Measurements from ENCODE around the gene PROX1.

The PROX1 gene, protein sequence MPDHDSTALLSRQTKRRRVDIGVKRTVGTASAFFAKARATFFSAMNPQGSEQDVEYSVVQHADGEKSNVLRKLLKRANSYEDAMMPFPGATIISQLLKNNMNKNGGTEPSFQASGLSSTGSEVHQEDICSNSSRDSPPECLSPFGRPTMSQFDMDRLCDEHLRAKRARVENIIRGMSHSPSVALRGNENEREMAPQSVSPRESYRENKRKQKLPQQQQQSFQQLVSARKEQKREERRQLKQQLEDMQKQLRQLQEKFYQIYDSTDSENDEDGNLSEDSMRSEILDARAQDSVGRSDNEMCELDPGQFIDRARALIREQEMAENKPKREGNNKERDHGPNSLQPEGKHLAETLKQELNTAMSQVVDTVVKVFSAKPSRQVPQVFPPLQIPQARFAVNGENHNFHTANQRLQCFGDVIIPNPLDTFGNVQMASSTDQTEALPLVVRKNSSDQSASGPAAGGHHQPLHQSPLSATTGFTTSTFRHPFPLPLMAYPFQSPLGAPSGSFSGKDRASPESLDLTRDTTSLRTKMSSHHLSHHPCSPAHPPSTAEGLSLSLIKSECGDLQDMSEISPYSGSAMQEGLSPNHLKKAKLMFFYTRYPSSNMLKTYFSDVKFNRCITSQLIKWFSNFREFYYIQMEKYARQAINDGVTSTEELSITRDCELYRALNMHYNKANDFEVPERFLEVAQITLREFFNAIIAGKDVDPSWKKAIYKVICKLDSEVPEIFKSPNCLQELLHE

DNA sequence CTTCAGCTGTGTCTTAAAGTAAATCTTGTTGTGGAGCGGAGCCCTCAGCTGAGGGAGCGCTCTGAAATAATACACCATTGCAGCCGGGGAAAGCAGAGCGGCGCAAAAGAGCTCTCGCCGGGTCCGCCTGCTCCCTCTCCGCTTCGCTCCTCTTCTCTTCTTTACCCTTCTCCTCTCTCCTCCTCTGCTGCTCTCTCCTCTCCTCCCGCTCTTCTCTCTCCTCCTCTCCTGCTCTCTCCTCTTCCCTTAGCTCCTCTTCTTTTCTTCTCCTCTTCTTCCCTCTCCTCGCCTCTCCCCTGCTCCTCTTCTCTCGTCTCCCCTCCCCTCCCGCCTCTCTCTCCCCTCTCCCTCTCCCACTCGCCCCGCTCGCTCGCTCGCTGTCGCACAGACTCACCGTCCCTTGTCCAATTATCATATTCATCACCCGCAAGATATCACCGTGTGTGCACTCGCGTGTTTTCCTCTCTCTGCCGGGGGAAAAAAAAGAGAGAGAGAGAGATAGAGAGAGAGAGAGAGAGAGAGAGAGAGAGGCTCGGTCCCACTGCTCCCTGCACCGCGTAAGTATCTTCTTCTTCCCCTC, at the start of gene PROX1:
PROX1 (plus strand) TSS at position 47 of the 580 bp plus-strand sequence. CDS start 8,563 bp downstream, outside the sequence.
- POLR2A ChIA-PET: interaction anchor here (0.6 to 1.3 kb wide), 8 partner anchors 9 to 138 kb away, joined by 3 to 4 read pairs (median 3); no protein-coding TSS in a partner anchor
- TF ChIP-seq BHLHE40 (IDR thresholded peaks at IDR 0.05; ENCODE audit: borderline replicate concordance) (no peak), L3MBTL2 (conservative IDR thresholded peaks at IDR 0.05) (peak; percentile 65), SUZ12 (IDR thresholded peaks at IDR 0.05) (no peak), FOXK2 (IDR thresholded peaks at IDR 0.05) (no peak)
- peak; percentile 82 for DNase-seq (ENCODE audit: extremely low spot score)
- CTCF ChIA-PET: interaction anchor here (0.6 kb wide), 1 partner anchor 386 kb away, joined by 3 read pairs; no protein-coding TSS in a partner anchor

DNA sequence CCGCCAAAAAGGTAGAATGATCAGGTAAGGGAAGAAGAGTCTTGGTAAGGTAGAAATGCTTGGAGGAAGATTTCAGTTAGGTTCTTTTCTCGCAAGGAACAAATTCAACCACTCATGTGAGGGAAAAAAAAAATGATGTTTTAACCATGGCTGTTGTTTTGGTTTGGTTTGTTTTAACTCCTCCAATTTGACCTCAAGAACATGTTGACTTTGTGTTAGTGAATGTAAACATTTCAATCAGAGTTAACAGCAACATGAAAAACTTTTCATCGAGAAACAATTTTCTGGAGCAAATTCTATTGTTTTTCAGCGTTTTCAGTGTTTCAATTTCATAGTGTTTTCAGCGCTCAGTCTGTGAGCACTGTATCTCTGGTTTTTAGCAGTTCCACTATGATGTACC, 49.0 kb upstream of the PROX1 start:
- CTCF ChIA-PET: no interaction called here
- TF ChIP-seq, protein P1, sequence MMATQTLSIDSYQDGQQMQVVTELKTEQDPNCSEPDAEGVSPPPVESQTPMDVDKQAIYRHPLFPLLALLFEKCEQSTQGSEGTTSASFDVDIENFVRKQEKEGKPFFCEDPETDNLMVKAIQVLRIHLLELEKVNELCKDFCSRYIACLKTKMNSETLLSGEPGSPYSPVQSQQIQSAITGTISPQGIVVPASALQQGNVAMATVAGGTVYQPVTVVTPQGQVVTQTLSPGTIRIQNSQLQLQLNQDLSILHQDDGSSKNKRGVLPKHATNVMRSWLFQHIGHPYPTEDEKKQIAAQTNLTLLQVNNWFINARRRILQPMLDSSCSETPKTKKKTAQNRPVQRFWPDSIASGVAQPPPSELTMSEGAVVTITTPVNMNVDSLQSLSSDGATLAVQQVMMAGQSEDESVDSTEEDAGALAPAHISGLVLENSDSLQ (IDR thresholded peaks at IDR 0.05): no peak
- TF ChIP-seq FOXA1 (IDR thresholded peaks at IDR 0.05) (no peak), L3MBTL2 (conservative IDR thresholded peaks at IDR 0.05) (no peak), BHLHE40 (IDR thresholded peaks at IDR 0.05; ENCODE audit: borderline replicate concordance) (no peak), FOXM1 (IDR thresholded peaks at IDR 0.05; ENCODE audit: borderline replicate concordance) (no peak), FOXK2 (IDR thresholded peaks at IDR 0.05) (no peak), SUZ12 (IDR thresholded peaks at IDR 0.05) (no peak), NFRKB (IDR thresholded peaks at IDR 0.05) (no peak), CTBP1 (IDR thresholded peaks at IDR 0.05; ENCODE audit: borderline replicate concordance) (no peak), LEF1 (IDR thresholded peaks at IDR 0.05; ENCODE audit: borderline replicate concordance) (no peak), ELF4 (IDR thresholded peaks at IDR 0.05) (no peak), HDGF (IDR thresholded peaks at IDR 0.05; ENCODE audit: borderline replicate concordance) (no peak), SP1 (IDR thresholded peaks at IDR 0.05) (no peak), ARNT (IDR thresholded peaks at IDR 0.05) (no peak), ZNF384 (IDR thresholded peaks at IDR 0.05) (no peak), TARDBP (IDR thresholded peaks at IDR 0.05) (no peak)
- POLR2A ChIA-PET: no interaction called here
- no peak for DNase-seq (ENCODE audit: extremely low spot score)

DNA sequence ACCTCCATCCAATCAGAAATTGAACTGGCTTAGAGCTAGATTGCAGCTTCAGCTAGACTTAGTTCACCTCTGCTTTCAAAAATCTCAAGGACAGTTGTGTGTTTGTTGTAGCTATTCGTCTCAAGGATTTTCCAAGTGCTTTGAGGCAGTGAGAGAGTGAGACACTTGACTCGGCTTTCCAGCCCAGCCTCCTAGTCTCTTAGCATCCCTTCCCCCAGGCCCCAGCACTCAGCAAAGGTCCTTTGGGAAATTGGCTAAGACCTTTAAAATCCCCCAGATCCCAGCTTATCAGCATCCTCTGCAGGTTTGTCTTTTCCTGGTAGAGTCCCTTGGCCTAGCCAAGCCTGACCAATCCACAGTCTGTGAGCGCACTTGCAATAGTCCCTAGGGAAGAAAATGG, 47.9 kb upstream of the PROX1 start:
- DNase-seq (ENCODE audit: extremely low spot score): no peak
- ChIA-PET POLR2A (no interaction called here), CTCF (interaction anchor here (0.6 kb wide), 1 partner anchor 206 kb away, joined by 3 read pairs; no protein-coding TSS in a partner anchor)
- no peak for TF ChIP-seq ELF4 (IDR thresholded peaks at IDR 0.05)
- TF ChIP-seq LEF1 (IDR thresholded peaks at IDR 0.05; ENCODE audit: borderline replicate concordance): no peak
- TF ChIP-seq SP1 (IDR thresholded peaks at IDR 0.05): no peak
- TF ChIP-seq NFRKB (IDR thresholded peaks at IDR 0.05): no peak
- no peak for TF ChIP-seq BHLHE40 (IDR thresholded peaks at IDR 0.05; ENCODE audit: borderline replicate concordance)
- TF ChIP-seq FOXM1 (IDR thresholded peaks at IDR 0.05; ENCODE audit: borderline replicate concordance): no peak

DNA sequence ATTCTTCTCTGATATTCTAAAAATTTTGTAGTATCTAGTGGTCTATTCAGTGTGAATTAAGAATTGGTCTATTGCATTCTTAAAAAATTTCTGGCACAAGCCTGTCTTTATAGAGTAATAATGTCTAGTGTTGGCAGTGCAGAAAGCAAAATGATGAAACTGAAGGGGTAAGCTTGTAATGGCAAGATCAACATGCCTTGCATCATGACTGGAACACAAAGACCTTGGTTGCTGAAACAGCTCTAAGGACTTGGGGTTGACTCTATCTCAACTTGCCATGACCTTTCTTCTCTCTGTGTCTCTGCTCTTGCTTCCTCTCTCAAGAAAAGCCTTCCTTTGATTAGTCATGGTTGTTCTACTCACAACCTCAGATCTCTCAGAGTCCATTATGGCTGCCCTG, 46.8 kb upstream of the PROX1 start:
- no peak for DNase-seq (ENCODE audit: extremely low spot score)
- ChIA-PET POLR2A (no interaction called here), CTCF (no interaction called here)
- TF ChIP-seq FOXK2 (IDR thresholded peaks at IDR 0.05) (no peak), CTBP1 (IDR thresholded peaks at IDR 0.05; ENCODE audit: borderline replicate concordance) (no peak), HDGF (IDR thresholded peaks at IDR 0.05; ENCODE audit: borderline replicate concordance) (no peak)

DNA sequence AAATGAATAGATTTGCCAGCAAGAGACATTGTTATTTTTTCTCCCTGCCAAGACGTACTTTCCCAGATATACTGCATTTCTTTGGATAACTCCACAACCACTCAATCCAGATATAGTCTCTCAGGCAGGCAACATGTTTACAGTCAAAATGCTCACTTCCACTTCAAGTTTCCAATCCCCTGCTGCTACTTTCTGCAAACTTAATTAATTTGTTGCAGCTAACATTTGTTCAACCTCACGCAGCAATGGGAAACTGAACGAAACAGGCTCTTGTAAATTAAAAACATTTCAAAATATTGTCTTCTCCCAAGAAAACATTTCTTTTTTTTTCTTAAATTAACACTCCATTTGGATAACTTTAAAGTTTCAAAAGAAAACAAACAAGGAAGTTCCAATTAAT, 45.7 kb upstream of the PROX1 start:
- ChIA-PET POLR2A (no interaction called here), CTCF (no interaction called here)
- DNase-seq (ENCODE audit: extremely low spot score): no peak
- no peak for TF ChIP-seq TARDBP (IDR thresholded peaks at IDR 0.05)
- TF ChIP-seq, protein P1 (IDR thresholded peaks at IDR 0.05): no peak
- TF ChIP-seq NFRKB (IDR thresholded peaks at IDR 0.05): no peak
- TF ChIP-seq BHLHE40 (IDR thresholded peaks at IDR 0.05; ENCODE audit: borderline replicate concordance): no peak
- no peak for TF ChIP-seq ARNT (IDR thresholded peaks at IDR 0.05)
- no peak for TF ChIP-seq FOXK2 (IDR thresholded peaks at IDR 0.05)
- TF ChIP-seq CTBP1 (IDR thresholded peaks at IDR 0.05; ENCODE audit: borderline replicate concordance): no peak
- TF ChIP-seq HDGF (IDR thresholded peaks at IDR 0.05; ENCODE audit: borderline replicate concordance): no peak
- TF ChIP-seq L3MBTL2 (conservative IDR thresholded peaks at IDR 0.05): no peak
- TF ChIP-seq LEF1 (IDR thresholded peaks at IDR 0.05; ENCODE audit: borderline replicate concordance): no peak
- no peak for TF ChIP-seq SP1 (IDR thresholded peaks at IDR 0.05)

DNA sequence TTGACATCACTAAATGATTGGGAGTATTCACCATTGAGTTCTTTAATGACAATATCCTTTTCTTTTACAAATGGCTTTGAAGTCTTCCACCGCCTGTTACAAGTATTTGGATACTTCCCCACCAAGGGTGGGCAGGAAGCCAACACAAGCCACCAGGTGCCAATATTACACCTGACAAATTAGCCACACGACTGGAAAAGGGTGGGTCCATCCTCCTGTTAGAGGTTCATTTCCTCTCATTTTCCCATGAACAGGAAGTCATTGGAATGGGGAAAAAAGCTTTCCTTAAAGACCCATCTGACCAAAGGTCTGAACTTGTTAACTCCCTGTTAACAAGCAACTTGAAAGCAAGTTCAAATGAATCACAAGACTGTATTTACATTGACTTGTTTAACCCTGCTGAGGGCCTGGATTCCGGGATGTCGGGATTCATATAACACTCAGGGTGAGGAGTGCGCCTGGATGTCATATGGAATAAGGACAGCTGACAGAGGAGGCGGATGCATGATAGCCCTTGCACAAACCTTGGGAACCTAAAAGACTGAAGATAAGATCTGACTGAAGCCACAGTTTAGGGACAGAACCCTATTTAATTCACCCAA, 40.5 kb upstream of the PROX1 start:
- ChIA-PET CTCF (no interaction called here), POLR2A (no interaction called here)
- no peak for TF ChIP-seq SP1 (IDR thresholded peaks at IDR 0.05)
- TF ChIP-seq, protein P1 (IDR thresholded peaks at IDR 0.05): no peak
- TF ChIP-seq FOXK2 (IDR thresholded peaks at IDR 0.05): no peak
- no peak for TF ChIP-seq SUZ12 (IDR thresholded peaks at IDR 0.05)
- no peak for TF ChIP-seq CTBP1 (IDR thresholded peaks at IDR 0.05; ENCODE audit: borderline replicate concordance)
- TF ChIP-seq NFRKB (IDR thresholded peaks at IDR 0.05): no peak
- no peak for DNase-seq (ENCODE audit: extremely low spot score)

All from HEK293T (cell line).